ENCODE measurements around the gene GALNTL6.

GRCh38 chr4:172048666-172049065 is 235.5 kb downstream of the GALNTL6 start:
- TF ChIP-seq, protein P1, sequence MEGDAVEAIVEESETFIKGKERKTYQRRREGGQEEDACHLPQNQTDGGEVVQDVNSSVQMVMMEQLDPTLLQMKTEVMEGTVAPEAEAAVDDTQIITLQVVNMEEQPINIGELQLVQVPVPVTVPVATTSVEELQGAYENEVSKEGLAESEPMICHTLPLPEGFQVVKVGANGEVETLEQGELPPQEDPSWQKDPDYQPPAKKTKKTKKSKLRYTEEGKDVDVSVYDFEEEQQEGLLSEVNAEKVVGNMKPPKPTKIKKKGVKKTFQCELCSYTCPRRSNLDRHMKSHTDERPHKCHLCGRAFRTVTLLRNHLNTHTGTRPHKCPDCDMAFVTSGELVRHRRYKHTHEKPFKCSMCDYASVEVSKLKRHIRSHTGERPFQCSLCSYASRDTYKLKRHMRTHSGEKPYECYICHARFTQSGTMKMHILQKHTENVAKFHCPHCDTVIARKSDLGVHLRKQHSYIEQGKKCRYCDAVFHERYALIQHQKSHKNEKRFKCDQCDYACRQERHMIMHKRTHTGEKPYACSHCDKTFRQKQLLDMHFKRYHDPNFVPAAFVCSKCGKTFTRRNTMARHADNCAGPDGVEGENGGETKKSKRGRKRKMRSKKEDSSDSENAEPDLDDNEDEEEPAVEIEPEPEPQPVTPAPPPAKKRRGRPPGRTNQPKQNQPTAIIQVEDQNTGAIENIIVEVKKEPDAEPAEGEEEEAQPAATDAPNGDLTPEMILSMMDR (IDR thresholded peaks at IDR 0.05; ENCODE audit: poor library complexity, severe bottlenecking), result no peak
- no peak for TF ChIP-seq SMC3 (conservative IDR thresholded peaks at IDR 0.05; ENCODE audit: poor library complexity)
- TF ChIP-seq RAD21 (conservative IDR thresholded peaks at IDR 0.05), result no peak
- no peak for TF ChIP-seq EZH2 (IDR thresholded peaks at IDR 0.05; ENCODE audit: borderline replicate concordance, insufficient read depth, low read length, poor library complexity, severe bottlenecking)
- no peak for TF ChIP-seq EP300 (conservative IDR thresholded peaks at IDR 0.05; ENCODE audit: poor library complexity, severe bottlenecking)
- TF ChIP-seq TAF1 (IDR thresholded peaks at IDR 0.05; ENCODE audit: low read depth), result no peak
- TF ChIP-seq POLR2AphosphoS5 (IDR thresholded peaks at IDR 0.05), result no peak
- TF ChIP-seq MXI1 (conservative IDR thresholded peaks at IDR 0.05; ENCODE audit: poor library complexity, severe bottlenecking), result no peak
- no peak for TF ChIP-seq REST (IDR thresholded peaks at IDR 0.05; ENCODE audit: borderline replicate concordance)
